HG03064 (cell line): Measurements from ENCODE around the gene NFYA.

Experiments
- ATAC-seq: cut with Tn5 transposase; IDR thresholded peaks from one replicate; pipeline ENCODE4 v1.9.1; 2021; ENCODE audit warnings: low read depth; ENCODE audit not compliant: unreplicated experiment

Gene NFYA

GRCh38 chr6:41071923-41072835, 595 bp upstream of the NFYA start, which contains the start of gene OARD1:
Gene OARD1 (minus strand): TSS chr6:41072356. CDS start chr6:41071634, 722 bp downstream.
- peak; percentile 53 for ATAC-seq

- ATAC-seq, result peak; percentile 33
Measured at GRCh38 chr6:41073203-41073967, 611 bp downstream of the NFYA start.

- no peak for ATAC-seq
Measured at GRCh38 chr6:41073968-41074691, 1.4 kb downstream of the NFYA start.

GRCh38 chr6:41074692-41075436, 2.1 kb downstream of the NFYA start:
- ATAC-seq, result no peak

- ATAC-seq, result no peak
Measured at GRCh38 chr6:41075651-41076626, 3.2 kb downstream of the NFYA start.

- ATAC-seq, result no peak
Measured at GRCh38 chr6:41077536-41077935, 4.8 kb downstream of the NFYA start.

- ATAC-seq, result no peak
Measured at GRCh38 chr6:41078101-41078500, 5.3 kb downstream of the NFYA start.

GRCh38 chr6:41079080-41079479, 6.3 kb downstream of the NFYA start:
- no peak for ATAC-seq

GRCh38 chr6:41080621-41081020, 7.8 kb downstream of the NFYA start:
- ATAC-seq, result no peak

- ATAC-seq, result no peak
Measured at GRCh38 chr6:41083072-41083471, 10.3 kb downstream of the NFYA start.

GRCh38 chr6:41085182-41085581, 12.4 kb downstream of the NFYA start:
- ATAC-seq, result no peak

- ATAC-seq, result no peak
Measured at GRCh38 chr6:41088451-41088850, 15.7 kb downstream of the NFYA start.

- no peak for ATAC-seq
Measured at GRCh38 chr6:41090841-41091761, 18.3 kb downstream of the NFYA start.

- no peak for ATAC-seq
Measured at GRCh38 chr6:41092421-41093140, 19.8 kb downstream of the NFYA start.

- ATAC-seq, result no peak
Measured at GRCh38 chr6:41093729-41094128, 21.0 kb downstream of the NFYA start.

- ATAC-seq, result no peak
Measured at GRCh38 chr6:41097467-41098090, 24.8 kb downstream of the NFYA start.

- ATAC-seq, result no peak
Measured at GRCh38 chr6:41098366-41098765, 25.6 kb downstream of the NFYA start.
